A549 (cell line): ENCODE measurements around the gene PSMB5. TPM values are rescaled to one million over a fixed set of nuclear protein-coding genes. Genes with fewer than 3 reads are reported as not detected.

Experiments
- BHLHE40 ChIP-seq: IDR thresholded peaks from 2 replicates; pipeline ENCODE4 v1.6.1; 2012; ENCODE audit warnings: low read depth, low read length, inconsistent platforms
- CBX2 ChIP-seq: fragments of 200-600 bp; sonication (generic); IDR thresholded peaks from 2 replicates; pipeline ENCODE4 v1.6.1; 2016; ENCODE audit warnings: low read depth, mild to moderate bottlenecking, borderline replicate concordance
- CBX8 ChIP-seq: fragments of 200-600 bp; sonication (generic); IDR thresholded peaks from 2 replicates; pipeline ENCODE4 v1.6.1; 2016
- CEBPB ChIP-seq, 2 experiments: fragments of >200 bp in 1 of 2; sonication (Bioruptor Twin) in 1 of 2; formaldehyde crosslinking in 1 of 2; IDR thresholded peaks; 2 replicates each; pipeline ENCODE4 v1.6.1; 2012 to 2016
- CHD2 ChIP-seq: fragments of 150-350 bp; IDR thresholded peaks from 2 replicates; pipeline ENCODE4 v1.6.1; 2014; ENCODE audit warnings: low read length; ENCODE audit not compliant: partially characterized antibody
- CHD4 ChIP-seq: fragments of 200-600 bp; sonication (generic); IDR thresholded peaks from 2 replicates; pipeline ENCODE4 v1.6.1; 2016; ENCODE audit warnings: antibody characterized with exemption, mild to moderate bottlenecking, borderline replicate concordance
- EHMT2 ChIP-seq: fragments of 200-600 bp; sonication (generic); IDR thresholded peaks from 2 replicates; pipeline ENCODE4 v1.6.1; 2016; ENCODE audit warnings: antibody characterized with exemption, low read depth, mild to moderate bottlenecking, moderate library complexity
- EP300 ChIP-seq, 2 experiments: fragments of >200 bp; sonication (Bioruptor Twin); formaldehyde crosslinking; IDR thresholded peaks; 2 replicates in 1 of 2; 3 replicates in 1 of 2; pipeline ENCODE4 v1.6.1; 2016 to 2017
- ESRRA ChIP-seq: fragments of 150-350 bp; IDR thresholded peaks from 2 replicates; pipeline ENCODE4 v1.6.1; 2014; ENCODE audit warnings: mild to moderate bottlenecking, low read length, borderline replicate concordance
- FOSB ChIP-seq: fragments of 250-450 bp; sonication (Bioruptor Pico); IDR thresholded peaks from 2 replicates; pipeline ENCODE4 v1.5.0; 2020; ENCODE audit warnings: mild to moderate bottlenecking, moderate library complexity
- FOSL2 ChIP-seq, 2 experiments: fragments of 450-650 bp in 1 of 2; fragments of >200 bp in 1 of 2; sonication (Bioruptor Twin) in 1 of 2; formaldehyde crosslinking; IDR thresholded peaks; 2 replicates each; pipeline versions ENCODE4 v1.5.0 to v1.6.1; 2016 to 2020; ENCODE audit warnings: mild to moderate bottlenecking in 1 of 2, moderate library complexity in 1 of 2
- GATA3 ChIP-seq: IDR thresholded peaks from 2 replicates; pipeline ENCODE4 v1.6.1; 2012; ENCODE audit warnings: borderline replicate concordance
- HDAC2 ChIP-seq: fragments of 200-600 bp; sonication (generic); IDR thresholded peaks from 2 replicates; pipeline ENCODE4 v1.6.1; 2016
- HOXA7 ChIP-seq: fragments of 250-450 bp; sonication (Bioruptor Pico); IDR thresholded peaks from 2 replicates; pipeline ENCODE4 v1.5.0; 2020; ENCODE audit warnings: mild to moderate bottlenecking, moderate library complexity
- HOXB13 ChIP-seq: fragments of 250-450 bp; sonication (Bioruptor Pico); IDR thresholded peaks from 2 replicates; pipeline ENCODE4 v1.5.0; 2020; ENCODE audit warnings: low read depth, mild to moderate bottlenecking, moderate library complexity
- JUN ChIP-seq, 2 experiments: fragments of >200 bp; sonication (Bioruptor Twin); formaldehyde crosslinking; IDR thresholded peaks; 2 replicates in 1 of 2; 3 replicates in 1 of 2; pipeline ENCODE4 v1.6.1; 2016 to 2017
- KDM1A ChIP-seq: fragments of 200-600 bp; sonication (generic); IDR thresholded peaks from 2 replicates; pipeline ENCODE4 v1.6.1; 2016; ENCODE audit warnings: low read depth, mild to moderate bottlenecking
- MAZ ChIP-seq: fragments of 150-350 bp; IDR thresholded peaks from 2 replicates; pipeline ENCODE4 v1.6.1; 2014; ENCODE audit warnings: antibody characterized with exemption, low read depth, low read length, borderline replicate concordance
- MYC ChIP-seq: IDR thresholded peaks from 2 replicates; pipeline ENCODE4 v1.6.1; 2012; ENCODE audit warnings: mild to moderate bottlenecking, inconsistent platforms, low read length, improper control_type of control experiment, borderline replicate concordance
- PHF8 ChIP-seq: fragments of 200-600 bp; sonication (generic); IDR thresholded peaks from 2 replicates; pipeline ENCODE4 v1.6.1; 2016; ENCODE audit warnings: low read depth, mild to moderate bottlenecking, antibody characterized with exemption, moderate library complexity, borderline replicate concordance
- POLR2A ChIP-seq: IDR thresholded peaks from 2 replicates; pipeline ENCODE4 v1.6.1; 2012; ENCODE audit warnings: mild to moderate bottlenecking, low read length
- POLR2AphosphoS2 ChIP-seq: conservative IDR thresholded peaks from 2 replicates; pipeline ENCODE4 v1.6.1; 2012; ENCODE audit warnings: low read length, improper control_type of control experiment, inconsistent platforms
- RAD21 ChIP-seq, 2 experiments: fragments of >200 bp in 1 of 2; sonication (Bioruptor Twin) in 1 of 2; formaldehyde crosslinking in 1 of 2; IDR thresholded peaks in 1 of 2; conservative IDR thresholded peaks in 1 of 2; 2 replicates in 1 of 2; 3 replicates in 1 of 2; pipeline ENCODE4 v1.6.1; 2012 to 2018; ENCODE audit warnings: inconsistent platforms in 1 of 2
- RARB ChIP-seq: fragments of 250-450 bp; sonication (Bioruptor Pico); IDR thresholded peaks from 2 replicates; pipeline ENCODE4 v1.8.0; 2021; ENCODE audit warnings: mild to moderate bottlenecking, moderate library complexity
- RCOR1 ChIP-seq: fragments of 150-350 bp; IDR thresholded peaks from 2 replicates; pipeline ENCODE4 v1.6.1; 2014; ENCODE audit warnings: antibody characterized with exemption, low read length, low read depth
- RFX5 ChIP-seq: fragments of 450-650 bp; IDR thresholded peaks from 2 replicates; pipeline ENCODE4 v1.7.1; 2014; ENCODE audit warnings: antibody characterized with exemption, mild to moderate bottlenecking, moderate library complexity
- RNF2 ChIP-seq: fragments of 200-600 bp; sonication (generic); IDR thresholded peaks from 2 replicates; pipeline ENCODE4 v1.6.1; 2016; ENCODE audit warnings: low read depth, mild to moderate bottlenecking, antibody characterized with exemption, moderate library complexity, borderline replicate concordance
- SMC3 ChIP-seq: fragments of >200 bp; sonication (Bioruptor Twin); formaldehyde crosslinking; IDR thresholded peaks from 3 replicates; pipeline ENCODE4 v1.6.1; 2018; ENCODE audit warnings: inconsistent platforms
- SREBF2 ChIP-seq: fragments of 450-650 bp; IDR thresholded peaks from 2 replicates; pipeline ENCODE4 v1.6.1; 2014; ENCODE audit warnings: mild to moderate bottlenecking, moderate library complexity
- TFCP2L1 ChIP-seq: fragments of 250-450 bp; sonication (Bioruptor Pico); IDR thresholded peaks from 2 replicates; pipeline ENCODE4 v1.5.0; 2021; ENCODE audit warnings: mild to moderate bottlenecking
- ZFP36 ChIP-seq: fragments of 450-650 bp; IDR thresholded peaks from 2 replicates; pipeline ENCODE4 v1.6.1; 2014; ENCODE audit warnings: borderline replicate concordance; ENCODE audit not compliant: partially characterized antibody
- ZNF302 ChIP-seq: fragments of 250-450 bp; sonication (Bioruptor Pico); IDR thresholded peaks from 2 replicates; pipeline ENCODE4 v1.9.0; 2021; ENCODE audit warnings: inconsistent platforms, mild to moderate bottlenecking, moderate library complexity
- polyA plus RNA-seq, 4 experiments: library from polyadenylated mRNA; depleted of rRNA in 3 of 4; stranded (reverse); fragments of >200 nt; fragmentation: RNase III in 1 of 4; extraction: RNeasy Plus Mini Kit Qiagen cat#74134 plus additional on column Dnase treatment in 1 of 4; gene quantifications; 2 replicates in 3 of 4; 3 replicates in 1 of 4; pipeline ENCODE4 v1.2.3, GENCODE V29; 2011 to 2017
- TF ChIP-seq, protein P1 (sequence below): fragments of >200 bp; sonication (Bioruptor Twin); formaldehyde crosslinking; IDR thresholded peaks from 2 replicates; pipeline ENCODE4 v1.6.1; 2016
- TF ChIP-seq, protein P2 (sequence below): fragments of 200-600 bp; sonication (generic); IDR thresholded peaks from 2 replicates; pipeline ENCODE4 v1.6.1; 2016; ENCODE audit warnings: antibody characterized with exemption, mild to moderate bottlenecking, moderate library complexity
- TF ChIP-seq, protein P3 (sequence below): fragments of 250-450 bp; sonication (Bioruptor Pico); IDR thresholded peaks from 2 replicates; pipeline ENCODE4 v1.5.0; 2021; ENCODE audit warnings: mild to moderate bottlenecking, moderate library complexity, borderline replicate concordance
- TF ChIP-seq, protein P4 (sequence below): IDR thresholded peaks from 2 replicates; pipeline ENCODE4 v1.6.1; 2012
- TF ChIP-seq, protein P5 (sequence below): fragments of 150-350 bp; IDR thresholded peaks from 2 replicates; pipeline ENCODE4 v1.6.1; 2014; ENCODE audit warnings: low read depth, mild to moderate bottlenecking, low read length
- TF ChIP-seq, protein P6 (sequence below): IDR thresholded peaks from 2 replicates; pipeline ENCODE4 v1.6.1; 2012

PSMB5 gene
- polyA plus RNA-seq, 2 of the 4 experiments (the other 2 are of a cell fraction), result 283 to 365 TPM

DNA sequence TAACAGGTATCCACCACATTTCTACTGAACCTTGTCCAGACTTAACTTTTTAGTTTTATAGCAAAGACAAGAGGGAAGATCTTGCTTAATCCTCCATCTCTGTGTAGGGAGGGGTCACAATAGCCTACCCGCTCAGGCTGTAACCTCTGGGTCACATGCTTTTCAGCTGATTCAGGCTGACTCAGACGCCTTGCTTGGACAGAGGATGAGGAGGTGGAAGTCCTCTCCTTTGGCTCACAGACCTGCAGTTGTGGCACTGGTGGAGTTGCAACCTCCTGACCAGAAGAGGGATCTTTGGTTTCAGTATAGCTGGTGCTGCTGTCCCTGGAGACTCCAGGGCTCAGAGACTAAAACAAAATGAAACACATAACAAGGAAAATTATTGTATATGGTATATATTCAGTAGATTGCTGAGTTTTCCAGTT, 44.0 kb upstream of the PSMB5 start (continued):
- TF ChIP-seq, protein P1, sequence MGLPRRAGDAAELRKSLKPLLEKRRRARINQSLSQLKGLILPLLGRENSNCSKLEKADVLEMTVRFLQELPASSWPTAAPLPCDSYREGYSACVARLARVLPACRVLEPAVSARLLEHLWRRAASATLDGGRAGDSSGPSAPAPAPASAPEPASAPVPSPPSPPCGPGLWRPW, result no peak
- TF ChIP-seq RCOR1 (no peak), JUN (IDR thresholded peaks at IDR 0.05) (peak in 1 of 2 experiments; percentile 53; a peak in 2 of 5 replicates), HDAC2 (no peak), CBX2 (no peak), RFX5 (no peak), MYC (no peak), EHMT2 (no peak), BHLHE40 (no peak), PHF8 (no peak), POLR2A (no peak), GATA3 (peak; percentile 16; the same call in 1 of the 2 replicates), MAZ (no peak), TFCP2L1 (no peak), EP300 (IDR thresholded peaks at IDR 0.05) (no peak), FOSL2 (IDR thresholded peaks at IDR 0.05) (peak; percentile 63; the same call in 1 of the 2 replicates), FOSL2 (CRISPR knock-in tag; IDR thresholded peaks at IDR 0.05) (peak; percentile 78), HOXB13 (CRISPR knock-in tag) (no peak), ESRRA (no peak), CHD2 (no peak), RNF2 (no peak), KDM1A (no peak), HOXA7 (CRISPR knock-in tag) (no peak), ZFP36 (no peak), FOSB (CRISPR knock-in tag) (no peak), CEBPB (IDR thresholded peaks at IDR 0.05) (peak; percentile 46 to 82; a peak in 3 of 4 replicates), RARB (CRISPR knock-in tag) (no peak), CBX8 (no peak), RAD21 (conservative IDR thresholded peaks at IDR 0.05 in 1 of 2, IDR thresholded peaks at IDR 0.05 in 1 of 2) (no peak), POLR2AphosphoS2 (no peak), SREBF2 (no peak), CHD4 (no peak), ZNF302 (no peak), SMC3 (no peak)
- TF ChIP-seq, protein P2, sequence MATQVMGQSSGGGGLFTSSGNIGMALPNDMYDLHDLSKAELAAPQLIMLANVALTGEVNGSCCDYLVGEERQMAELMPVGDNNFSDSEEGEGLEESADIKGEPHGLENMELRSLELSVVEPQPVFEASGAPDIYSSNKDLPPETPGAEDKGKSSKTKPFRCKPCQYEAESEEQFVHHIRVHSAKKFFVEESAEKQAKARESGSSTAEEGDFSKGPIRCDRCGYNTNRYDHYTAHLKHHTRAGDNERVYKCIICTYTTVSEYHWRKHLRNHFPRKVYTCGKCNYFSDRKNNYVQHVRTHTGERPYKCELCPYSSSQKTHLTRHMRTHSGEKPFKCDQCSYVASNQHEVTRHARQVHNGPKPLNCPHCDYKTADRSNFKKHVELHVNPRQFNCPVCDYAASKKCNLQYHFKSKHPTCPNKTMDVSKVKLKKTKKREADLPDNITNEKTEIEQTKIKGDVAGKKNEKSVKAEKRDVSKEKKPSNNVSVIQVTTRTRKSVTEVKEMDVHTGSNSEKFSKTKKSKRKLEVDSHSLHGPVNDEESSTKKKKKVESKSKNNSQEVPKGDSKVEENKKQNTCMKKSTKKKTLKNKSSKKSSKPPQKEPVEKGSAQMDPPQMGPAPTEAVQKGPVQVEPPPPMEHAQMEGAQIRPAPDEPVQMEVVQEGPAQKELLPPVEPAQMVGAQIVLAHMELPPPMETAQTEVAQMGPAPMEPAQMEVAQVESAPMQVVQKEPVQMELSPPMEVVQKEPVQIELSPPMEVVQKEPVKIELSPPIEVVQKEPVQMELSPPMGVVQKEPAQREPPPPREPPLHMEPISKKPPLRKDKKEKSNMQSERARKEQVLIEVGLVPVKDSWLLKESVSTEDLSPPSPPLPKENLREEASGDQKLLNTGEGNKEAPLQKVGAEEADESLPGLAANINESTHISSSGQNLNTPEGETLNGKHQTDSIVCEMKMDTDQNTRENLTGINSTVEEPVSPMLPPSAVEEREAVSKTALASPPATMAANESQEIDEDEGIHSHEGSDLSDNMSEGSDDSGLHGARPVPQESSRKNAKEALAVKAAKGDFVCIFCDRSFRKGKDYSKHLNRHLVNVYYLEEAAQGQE, result no peak
- TF ChIP-seq, protein P3, sequence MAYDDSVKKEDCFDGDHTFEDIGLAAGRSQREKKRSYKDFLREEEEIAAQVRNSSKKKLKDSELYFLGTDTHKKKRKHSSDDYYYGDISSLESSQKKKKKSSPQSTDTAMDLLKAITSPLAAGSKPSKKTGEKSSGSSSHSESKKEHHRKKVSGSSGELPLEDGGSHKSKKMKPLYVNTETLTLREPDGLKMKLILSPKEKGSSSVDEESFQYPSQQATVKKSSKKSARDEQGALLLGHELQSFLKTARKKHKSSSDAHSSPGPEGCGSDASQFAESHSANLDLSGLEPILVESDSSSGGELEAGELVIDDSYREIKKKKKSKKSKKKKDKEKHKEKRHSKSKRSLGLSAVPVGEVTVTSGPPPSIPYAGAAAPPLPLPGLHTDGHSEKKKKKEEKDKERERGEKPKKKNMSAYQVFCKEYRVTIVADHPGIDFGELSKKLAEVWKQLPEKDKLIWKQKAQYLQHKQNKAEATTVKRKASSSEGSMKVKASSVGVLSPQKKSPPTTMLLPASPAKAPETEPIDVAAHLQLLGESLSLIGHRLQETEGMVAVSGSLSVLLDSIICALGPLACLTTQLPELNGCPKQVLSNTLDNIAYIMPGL (CRISPR knock-in tag), result no peak
- TF ChIP-seq, protein P4, sequence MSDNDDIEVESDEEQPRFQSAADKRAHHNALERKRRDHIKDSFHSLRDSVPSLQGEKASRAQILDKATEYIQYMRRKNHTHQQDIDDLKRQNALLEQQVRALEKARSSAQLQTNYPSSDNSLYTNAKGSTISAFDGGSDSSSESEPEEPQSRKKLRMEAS, result peak; percentile 42; the same call in 1 of the 2 replicates
- TF ChIP-seq, protein P5, sequence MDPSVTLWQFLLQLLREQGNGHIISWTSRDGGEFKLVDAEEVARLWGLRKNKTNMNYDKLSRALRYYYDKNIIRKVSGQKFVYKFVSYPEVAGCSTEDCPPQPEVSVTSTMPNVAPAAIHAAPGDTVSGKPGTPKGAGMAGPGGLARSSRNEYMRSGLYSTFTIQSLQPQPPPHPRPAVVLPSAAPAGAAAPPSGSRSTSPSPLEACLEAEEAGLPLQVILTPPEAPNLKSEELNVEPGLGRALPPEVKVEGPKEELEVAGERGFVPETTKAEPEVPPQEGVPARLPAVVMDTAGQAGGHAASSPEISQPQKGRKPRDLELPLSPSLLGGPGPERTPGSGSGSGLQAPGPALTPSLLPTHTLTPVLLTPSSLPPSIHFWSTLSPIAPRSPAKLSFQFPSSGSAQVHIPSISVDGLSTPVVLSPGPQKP, result no peak
- TF ChIP-seq, protein P6, sequence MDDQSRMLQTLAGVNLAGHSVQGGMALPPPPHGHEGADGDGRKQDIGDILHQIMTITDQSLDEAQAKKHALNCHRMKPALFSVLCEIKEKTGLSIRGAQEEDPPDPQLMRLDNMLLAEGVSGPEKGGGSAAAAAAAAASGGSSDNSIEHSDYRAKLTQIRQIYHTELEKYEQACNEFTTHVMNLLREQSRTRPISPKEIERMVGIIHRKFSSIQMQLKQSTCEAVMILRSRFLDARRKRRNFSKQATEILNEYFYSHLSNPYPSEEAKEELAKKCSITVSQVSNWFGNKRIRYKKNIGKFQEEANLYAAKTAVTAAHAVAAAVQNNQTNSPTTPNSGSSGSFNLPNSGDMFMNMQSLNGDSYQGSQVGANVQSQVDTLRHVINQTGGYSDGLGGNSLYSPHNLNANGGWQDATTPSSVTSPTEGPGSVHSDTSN, result peak; percentile 58; the same call in 1 of the 2 replicates
